DND-41 (cell line): ENCODE data around the gene RFNG.

Source experiments
- ATAC-seq: fragments of 200-7000 bp; cut with Tn5 transposase; 3 replicates; pipeline ENCODE4 v1.9.1; 2021; ENCODE audit warnings: low read depth; ENCODE audit not compliant: insufficient read depth
- DNase-seq: peaks from one replicate; pipeline ENCODE4 v3.0.0-alpha.2; 2020
- H2AFZ ChIP-seq: 2 replicates; pipeline ENCODE4 v1.6.0; 2012; ENCODE audit warnings: low read depth, low read length
- H3K27ac ChIP-seq: 2 replicates; pipeline ENCODE4 v1.5.1; 2012; ENCODE audit warnings: low read length, inconsistent platforms
- H3K27me3 ChIP-seq: fragments of 200-600 bp; sonication (generic); 2 replicates; pipeline ENCODE4 v1.6.0; 2012; ENCODE audit warnings: low read length, mild to moderate bottlenecking, inconsistent platforms; ENCODE audit not compliant: insufficient read depth, poor library complexity
- H3K36me3 ChIP-seq: 2 replicates; pipeline ENCODE4 v1.5.1; 2012; ENCODE audit warnings: low read length, inconsistent platforms; ENCODE audit not compliant: insufficient read depth
- H3K4me1 ChIP-seq: 2 replicates; pipeline ENCODE4 v1.5.1; 2012; ENCODE audit warnings: mild to moderate bottlenecking, low read length; ENCODE audit not compliant: insufficient read depth
- H3K4me2 ChIP-seq: 2 replicates; pipeline ENCODE4 v1.6.0; 2012; ENCODE audit warnings: mild to moderate bottlenecking, moderate library complexity, low read length, inconsistent platforms; ENCODE audit not compliant: insufficient read depth
- H3K4me3 ChIP-seq, 2 experiments: fragments of 200-600 bp in 1 of 2; shearing (Covaris generic) in 1 of 2; 2 replicates each; pipeline ENCODE4 v1.5.1; 2012 to 2016; ENCODE audit warnings: inconsistent platforms in 2 of 2, low read length in 2 of 2, mild to moderate bottlenecking in 2 of 2, low read depth in 1 of 2, moderate library complexity in 1 of 2
- H3K79me2 ChIP-seq: 2 replicates; pipeline ENCODE4 v1.6.0; 2012; ENCODE audit warnings: low read length, inconsistent platforms; ENCODE audit not compliant: insufficient read depth
- H3K9ac ChIP-seq: 2 replicates; pipeline ENCODE4 v1.6.0; 2012; ENCODE audit warnings: low read depth, mild to moderate bottlenecking, inconsistent platforms, low read length, moderate library complexity
- H3K9me3 ChIP-seq: 2 replicates; pipeline ENCODE4 v1.5.1; 2012; ENCODE audit warnings: low read length, moderate library complexity, mild to moderate bottlenecking, inconsistent platforms; ENCODE audit not compliant: insufficient read depth, severe bottlenecking
- H4K20me1 ChIP-seq: 2 replicates; pipeline ENCODE4 v1.6.0; 2012; ENCODE audit warnings: low read length; ENCODE audit not compliant: insufficient read depth
- CTCF ChIP-seq: IDR thresholded peaks from 2 replicates; pipeline ENCODE4 v1.5.1; 2012; ENCODE audit warnings: borderline replicate concordance, low read length, moderate library complexity, mild to moderate bottlenecking; ENCODE audit not compliant: poor library complexity, severe bottlenecking; ENCODE audit errors: extremely low read depth
- EZH2 ChIP-seq: IDR thresholded peaks from 3 replicates; pipeline ENCODE4 v1.6.1; 2012; ENCODE audit warnings: borderline replicate concordance, low read depth, mild to moderate bottlenecking, moderate library complexity, low read length, inconsistent platforms; ENCODE audit not compliant: severe bottlenecking

Gene RFNG

DNA sequence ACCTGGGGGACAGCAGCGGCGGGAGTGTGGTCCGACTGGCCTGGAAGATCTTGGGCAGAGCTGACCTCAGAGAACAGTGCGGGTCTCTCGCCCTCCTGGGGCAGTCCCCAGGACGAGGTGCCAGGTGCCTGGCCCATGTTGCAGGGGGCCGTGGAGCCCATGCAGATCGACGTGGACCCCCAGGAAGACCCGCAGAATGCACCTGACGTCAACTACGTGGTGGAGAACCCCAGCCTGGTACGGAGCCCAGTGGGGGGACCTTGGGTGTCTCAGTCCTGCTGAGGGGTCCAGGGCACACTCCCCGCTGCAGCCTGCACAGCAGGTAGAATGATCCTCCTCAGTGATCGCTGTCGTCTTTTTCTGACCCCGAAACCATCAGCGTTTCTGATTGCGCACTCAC, 1.5 kb upstream of the RFNG start:
- Histone ChIP-seq H3K4me1 (peaks cover 49% of the 10 kb centered on the region), H3K9me3 (no peaks in the 10 kb centered on the region), H3K9ac (peak overlapping the region; percentile 88), H4K20me1 (peaks cover 49% of the 10 kb centered on the region), H3K4me2 (peak overlapping the region; percentile 92), H2AFZ (no peak overlapping the region), H3K36me3 (peaks cover 70% of the 10 kb centered on the region), H3K27ac (no peak overlapping the region; the same call in 1 of the 2 replicates), H3K4me3 (peak overlapping the region in 1 of 2 experiments; percentile 99; a peak in 3 of 4 replicates), H3K27me3 (no peaks in the 10 kb centered on the region), H3K79me2 (peaks cover 40% of the 10 kb centered on the region)
- ATAC-seq (no peak), DNase-seq (no peak)
- TF ChIP-seq CTCF, result no peak
- no peak for TF ChIP-seq EZH2

- peaks cover 40% of the 10 kb centered on the region for H3K79me2 ChIP-seq
- ATAC-seq (no peak), DNase-seq (no peak)
- peaks cover 67% of the 10 kb centered on the region for H3K36me3 ChIP-seq
- peak overlapping the region; percentile 66; the same call in 1 of the 2 replicates for H3K27ac ChIP-seq
- TF ChIP-seq EZH2 (no peak), CTCF (no peak)
- peak overlapping the region; percentile 92 for H3K4me2 ChIP-seq
- peak overlapping the region; percentile 99 to 100 for H3K4me3 ChIP-seq
- no peak overlapping the region for H2AFZ ChIP-seq
- H3K9me3 ChIP-seq, result no peaks in the 10 kb centered on the region
- peaks cover 46% of the 10 kb centered on the region for H4K20me1 ChIP-seq
- H3K9ac ChIP-seq, result peak overlapping the region; percentile 88
- H3K4me1 ChIP-seq, result peaks cover 49% of the 10 kb centered on the region
- no peaks in the 10 kb centered on the region for H3K27me3 ChIP-seq
Measured at GRCh38 chr17:82052638-82053059, 1.0 kb upstream of the RFNG start.

DNA sequence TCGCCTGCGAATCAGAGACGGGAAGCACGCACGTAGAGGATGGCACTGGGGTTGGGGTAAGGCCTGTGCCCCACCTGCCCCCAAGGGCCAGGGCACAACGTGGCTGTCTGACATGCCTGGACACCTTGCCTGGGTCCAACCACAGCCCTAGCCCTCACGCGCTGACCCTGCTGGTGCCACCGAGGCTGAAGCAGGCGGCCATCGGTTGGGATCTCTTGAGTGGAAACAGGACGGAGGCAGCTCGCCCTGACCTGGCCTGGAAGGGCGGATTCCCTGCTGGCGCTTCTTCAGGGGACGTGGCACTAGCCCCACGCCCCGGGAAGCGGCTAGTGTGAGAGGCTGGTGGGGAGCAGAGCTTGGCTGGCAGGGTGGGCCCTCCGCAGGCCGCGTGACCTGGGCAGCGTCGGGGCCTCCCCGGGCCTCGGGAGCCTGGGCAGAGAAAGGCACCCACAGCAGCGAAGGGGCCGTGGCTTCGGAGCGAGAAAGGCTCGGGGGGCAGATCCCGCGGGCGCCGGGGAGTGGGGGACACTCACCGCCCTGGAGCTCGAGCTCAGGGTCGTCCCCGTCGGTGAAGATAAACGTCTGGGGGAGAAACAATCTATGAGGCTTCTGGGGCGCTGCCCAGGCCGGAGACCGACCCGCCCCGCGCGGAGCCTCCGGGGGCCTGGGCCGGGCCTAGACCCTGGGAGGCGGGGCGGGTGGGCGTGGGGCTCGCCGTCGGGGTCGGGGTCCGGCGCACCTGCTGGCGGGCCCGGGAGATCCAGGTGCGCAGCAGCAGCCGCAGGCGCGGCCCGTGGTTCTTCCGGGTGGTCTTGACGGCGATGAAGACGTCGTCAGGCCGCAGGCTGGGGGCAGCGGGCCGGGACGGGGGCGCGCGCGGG, 610 bp downstream of the RFNG start:
- H3K27ac ChIP-seq, result peak overlapping the region; percentile 62
- no peak for TF ChIP-seq EZH2
- no peak for TF ChIP-seq CTCF
- no peaks in the 10 kb centered on the region for H3K9me3 ChIP-seq
- peaks cover 31% of the 10 kb centered on the region for H4K20me1 ChIP-seq
- DNase-seq, result peak; percentile 8
- H3K4me2 ChIP-seq, result peak overlapping the region; percentile 98
- peak overlapping the region; percentile 73 to 99 for H3K4me3 ChIP-seq
- no peaks in the 10 kb centered on the region for H3K27me3 ChIP-seq
- peaks cover 40% of the 10 kb centered on the region for H3K79me2 ChIP-seq
- peak overlapping the region; percentile 88 for H3K9ac ChIP-seq
- peak; percentile 8; the same call in 2 of the 3 replicates for ATAC-seq
- H3K36me3 ChIP-seq, result peaks cover 55% of the 10 kb centered on the region
- peaks cover 49% of the 10 kb centered on the region for H3K4me1 ChIP-seq
- H2AFZ ChIP-seq, result peak overlapping the region; percentile 56
